ENCODE results near the gene MAP2K3.

- TF ChIP-seq, protein P1, sequence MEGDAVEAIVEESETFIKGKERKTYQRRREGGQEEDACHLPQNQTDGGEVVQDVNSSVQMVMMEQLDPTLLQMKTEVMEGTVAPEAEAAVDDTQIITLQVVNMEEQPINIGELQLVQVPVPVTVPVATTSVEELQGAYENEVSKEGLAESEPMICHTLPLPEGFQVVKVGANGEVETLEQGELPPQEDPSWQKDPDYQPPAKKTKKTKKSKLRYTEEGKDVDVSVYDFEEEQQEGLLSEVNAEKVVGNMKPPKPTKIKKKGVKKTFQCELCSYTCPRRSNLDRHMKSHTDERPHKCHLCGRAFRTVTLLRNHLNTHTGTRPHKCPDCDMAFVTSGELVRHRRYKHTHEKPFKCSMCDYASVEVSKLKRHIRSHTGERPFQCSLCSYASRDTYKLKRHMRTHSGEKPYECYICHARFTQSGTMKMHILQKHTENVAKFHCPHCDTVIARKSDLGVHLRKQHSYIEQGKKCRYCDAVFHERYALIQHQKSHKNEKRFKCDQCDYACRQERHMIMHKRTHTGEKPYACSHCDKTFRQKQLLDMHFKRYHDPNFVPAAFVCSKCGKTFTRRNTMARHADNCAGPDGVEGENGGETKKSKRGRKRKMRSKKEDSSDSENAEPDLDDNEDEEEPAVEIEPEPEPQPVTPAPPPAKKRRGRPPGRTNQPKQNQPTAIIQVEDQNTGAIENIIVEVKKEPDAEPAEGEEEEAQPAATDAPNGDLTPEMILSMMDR (conservative IDR thresholded peaks at IDR 0.05 in 1 of 2, IDR thresholded peaks at IDR 0.05 in 1 of 2; ENCODE audit: low read depth in 1 of 2, low read length in 2 of 2), result no peak
- TF ChIP-seq EZH2 (IDR thresholded peaks at IDR 0.05; ENCODE audit: low read length, missing control alignments), result no peak
Measured at GRCh38 chr17:21357281-21357680, 72.8 kb downstream of the MAP2K3 start.
